Astrocyte of the cerebellum (primary cell): ENCODE measurements around the gene MAML2.

Experiments
- DNase-seq: peaks from one replicate; pipeline ENCODE4 v3.0.0-alpha.2; 2011; ENCODE audit warnings: low read depth
- H3K4me3 ChIP-seq: 2 replicates; pipeline ENCODE4 v1.5.1; 2011; ENCODE audit warnings: mild to moderate bottlenecking, low read depth, low read length, moderate library complexity
- in situ Hi-C: cut with HindIII; loops from 2 replicates; pipeline ENCODE4 v1.10.0; 2017; ENCODE audit warnings: low sequenced_read_pairs
- TF ChIP-seq, protein P1 (sequence below): IDR thresholded peaks from 2 replicates; pipeline ENCODE4 v1.5.1; 2012; ENCODE audit warnings: low read length, low read depth, moderate library complexity, mild to moderate bottlenecking; ENCODE audit errors: missing control alignments

Gene MAML2

DNA sequence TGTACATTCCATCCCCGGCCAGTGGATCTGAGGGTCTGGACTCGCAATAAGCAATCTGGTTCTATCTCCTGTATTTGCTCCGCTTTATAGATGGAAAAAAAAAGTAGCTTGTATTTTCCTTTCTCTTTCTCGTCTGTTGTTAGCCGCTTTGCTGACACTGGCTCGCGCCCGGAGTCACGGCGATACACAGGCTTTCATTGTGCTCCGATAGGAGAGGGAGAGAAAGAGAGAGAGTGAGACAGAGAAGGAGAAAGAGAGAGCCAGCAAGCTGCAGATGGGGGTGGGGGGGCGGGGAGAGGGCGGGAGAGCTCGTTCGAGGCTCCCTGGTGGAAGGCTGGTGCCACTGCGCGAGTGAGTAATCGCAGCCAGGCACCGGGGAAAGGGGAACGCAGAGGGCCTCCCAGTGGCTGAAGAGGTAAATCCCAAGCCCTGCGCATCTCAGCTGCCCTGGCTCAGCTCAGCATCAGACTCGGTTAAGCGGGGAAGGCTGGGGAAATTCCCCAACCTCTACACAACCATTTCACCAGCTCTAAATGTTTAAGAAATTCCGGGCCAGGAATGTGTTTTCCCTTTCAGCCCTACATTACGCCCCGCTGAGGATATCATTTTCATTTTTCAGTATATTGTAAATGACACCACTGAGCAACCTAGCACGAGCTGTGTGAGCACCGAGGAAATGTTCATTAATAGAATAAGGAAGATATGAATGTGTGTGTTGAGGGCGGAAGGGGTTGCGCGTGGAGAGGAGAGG lies at the start of gene MAML2:
Gene MAML2 (minus strand): TSS at position 235 of the 751 bp plus-strand sequence. CDS start 1,300 bp downstream, outside the sequence.
- in situ Hi-C loops, result no loop called here
- H3K4me3 ChIP-seq, result peak within 1 kb of the TSS; percentile 81
- TF ChIP-seq, protein P1, sequence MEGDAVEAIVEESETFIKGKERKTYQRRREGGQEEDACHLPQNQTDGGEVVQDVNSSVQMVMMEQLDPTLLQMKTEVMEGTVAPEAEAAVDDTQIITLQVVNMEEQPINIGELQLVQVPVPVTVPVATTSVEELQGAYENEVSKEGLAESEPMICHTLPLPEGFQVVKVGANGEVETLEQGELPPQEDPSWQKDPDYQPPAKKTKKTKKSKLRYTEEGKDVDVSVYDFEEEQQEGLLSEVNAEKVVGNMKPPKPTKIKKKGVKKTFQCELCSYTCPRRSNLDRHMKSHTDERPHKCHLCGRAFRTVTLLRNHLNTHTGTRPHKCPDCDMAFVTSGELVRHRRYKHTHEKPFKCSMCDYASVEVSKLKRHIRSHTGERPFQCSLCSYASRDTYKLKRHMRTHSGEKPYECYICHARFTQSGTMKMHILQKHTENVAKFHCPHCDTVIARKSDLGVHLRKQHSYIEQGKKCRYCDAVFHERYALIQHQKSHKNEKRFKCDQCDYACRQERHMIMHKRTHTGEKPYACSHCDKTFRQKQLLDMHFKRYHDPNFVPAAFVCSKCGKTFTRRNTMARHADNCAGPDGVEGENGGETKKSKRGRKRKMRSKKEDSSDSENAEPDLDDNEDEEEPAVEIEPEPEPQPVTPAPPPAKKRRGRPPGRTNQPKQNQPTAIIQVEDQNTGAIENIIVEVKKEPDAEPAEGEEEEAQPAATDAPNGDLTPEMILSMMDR, result peak; percentile 87
- peak; percentile 86 for DNase-seq

- in situ Hi-C loops, result loop anchor here (25.0 kb wide), 1 partner anchor 555 kb away; no protein-coding TSS in a partner anchor
- no peak for DNase-seq
- no peak overlapping the region for H3K4me3 ChIP-seq
- TF ChIP-seq, protein P1, result no peak
These were observed 48.8 kb upstream of the MAML2 start for GRCh38 chr11:96391698-96392307.

DNA sequence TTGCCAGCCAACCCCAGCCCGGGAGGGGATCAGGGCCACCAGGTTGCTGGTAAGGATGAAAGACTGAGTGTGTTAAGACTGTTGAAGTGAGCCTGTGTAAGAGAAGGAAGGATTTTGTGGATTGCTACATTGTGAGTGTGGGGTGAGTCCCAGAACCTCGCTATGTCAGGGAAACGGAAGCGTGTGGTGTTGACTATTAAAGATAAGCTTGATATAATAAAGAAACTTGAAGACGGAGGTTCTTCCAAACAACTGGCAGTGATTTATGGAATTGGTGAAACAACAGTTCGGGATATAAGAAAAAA lies 47.4 kb upstream of the MAML2 start:
- no peak for DNase-seq
- in situ Hi-C loops, result loop anchor here (25.0 kb wide), 1 partner anchor 553 kb away; no protein-coding TSS in a partner anchor
- TF ChIP-seq, protein P1, result no peak
- H3K4me3 ChIP-seq, result peak overlapping the region; percentile 70

- peak; percentile 85 for DNase-seq
- TF ChIP-seq, protein P1, result no peak
- in situ Hi-C loops, result loop anchor here (25.0 kb wide), 1 partner anchor 553 kb away; no protein-coding TSS in a partner anchor
- peak within 1 kb of the TSS; percentile 70 for H3K4me3 ChIP-seq
These were observed 46.9 kb upstream of the MAML2 start, which contains the start of the genes CCDC82 and JRKL for GRCh38 chr11:96389720-96390487. Gene CCDC82 (minus strand): TSS chr11:96389912. CDS start chr11:96384747, 5,165 bp downstream. Gene JRKL (plus strand): TSS chr11:96390013. CDS start chr11:96390650, 637 bp downstream.

DNA sequence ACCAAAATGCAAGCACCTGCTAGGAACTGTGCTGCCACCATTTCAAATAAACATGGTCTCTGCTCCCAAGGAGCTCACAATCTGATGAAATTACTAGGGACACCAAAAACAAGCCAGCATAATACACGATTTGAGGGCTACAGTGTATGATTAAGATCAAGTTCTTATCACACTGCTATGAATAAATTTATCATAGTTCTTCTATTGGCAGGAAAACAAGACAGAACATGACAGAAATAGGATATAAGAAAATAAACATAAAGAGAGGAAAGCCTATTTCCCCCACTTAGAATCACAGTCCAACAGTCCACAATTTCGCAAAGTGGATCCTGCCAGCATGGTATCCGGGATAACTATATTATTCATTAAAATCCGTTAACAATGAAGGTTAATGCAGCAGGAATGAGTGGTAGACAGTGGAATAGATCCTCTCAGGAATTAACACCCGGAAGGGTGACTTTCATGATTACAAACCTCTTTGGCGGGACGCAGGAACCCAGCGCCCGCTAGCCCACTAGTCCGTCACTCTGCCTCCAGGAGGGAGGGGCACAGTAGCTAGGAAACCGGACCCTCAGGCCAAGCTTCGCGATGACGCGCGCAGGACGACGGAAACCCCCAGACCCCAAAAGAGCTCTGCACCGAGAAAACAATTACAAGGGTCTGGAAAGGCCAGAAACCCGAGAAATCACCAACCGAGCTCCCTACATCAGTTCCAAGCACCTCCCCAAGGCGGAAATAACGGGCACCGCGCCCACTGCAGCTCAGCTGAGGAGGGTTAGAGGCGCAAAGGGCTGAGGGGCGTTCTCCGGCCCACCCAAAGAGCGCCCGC lies 46.1 kb upstream of the MAML2 start:
- in situ Hi-C loops, result loop anchor here (25.0 kb wide), 1 partner anchor 552 kb away; no protein-coding TSS in a partner anchor
- H3K4me3 ChIP-seq, result peak overlapping the region; percentile 70
- no peak for DNase-seq
- TF ChIP-seq, protein P1, result peak; percentile 6
